ENCODE results near the gene PARD3.
"Not testable (repeated sequence)": the region's sequence is repeated elsewhere in the genome, so short reads cannot be mapped to it uniquely, and the experiment has no call there.

Gene PARD3

DNA sequence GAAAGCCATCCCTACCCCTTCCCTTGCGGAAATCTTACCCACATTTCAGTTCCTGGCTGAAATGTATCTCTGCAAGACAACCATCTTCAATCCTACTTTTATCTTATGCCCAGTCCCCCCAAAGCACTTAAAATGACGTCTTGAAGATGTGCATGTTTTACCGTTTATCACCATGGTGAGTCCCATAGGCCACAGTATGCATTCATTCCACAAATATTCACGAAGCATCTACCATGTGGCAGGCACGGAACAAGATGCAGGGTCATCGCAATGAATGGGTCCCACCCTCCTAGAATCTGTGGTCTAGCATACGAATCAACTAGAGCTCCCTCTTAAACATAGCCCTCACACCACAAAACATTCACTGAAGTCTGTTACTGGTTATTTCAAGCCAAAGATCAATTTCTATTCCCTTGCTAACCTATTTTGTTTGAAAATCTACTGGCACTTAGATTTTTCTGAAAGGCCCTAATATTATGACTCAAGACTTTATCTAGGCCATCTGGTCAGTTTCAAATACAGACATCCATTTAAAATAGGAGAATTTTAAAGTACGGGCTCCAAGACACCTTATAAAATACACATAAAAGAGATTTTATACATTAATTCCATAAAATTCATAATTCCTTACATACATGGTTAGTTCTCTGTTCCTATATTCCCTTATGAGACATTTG lies 99.4 kb downstream of the PARD3 start:
- no peak for DNase-seq (ENCODE audit: low spot score)

DNA sequence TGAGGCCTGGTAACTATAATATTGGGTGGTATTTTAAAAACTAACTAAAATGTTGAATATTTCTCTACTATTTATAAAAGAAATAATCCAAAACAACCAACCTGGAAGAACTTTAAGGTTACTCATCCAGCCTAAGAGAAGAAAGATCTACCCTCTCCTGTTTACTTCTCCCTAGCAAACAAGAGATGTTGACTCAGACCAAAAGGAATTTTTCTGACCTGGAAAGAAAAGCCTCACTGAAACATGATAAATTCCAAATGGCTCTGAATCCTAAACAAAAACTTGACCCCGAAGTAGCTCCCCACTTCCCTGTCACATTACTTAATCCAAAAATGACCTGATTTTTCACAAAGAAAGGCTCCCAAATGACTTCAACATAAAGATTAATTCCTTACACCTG lies 101.2 kb downstream of the PARD3 start:
- DNase-seq (ENCODE audit: low spot score) = no peak

- no peak for DNase-seq (ENCODE audit: low spot score)
Observed at GRCh38 chr10:34711500-34711899, 103.6 kb downstream of the PARD3 start.

GRCh38 chr10:34710391-34710751 lies 104.7 kb downstream of the PARD3 start:
- DNase-seq (ENCODE audit: low spot score) = no peak

GRCh38 chr10:34709637-34710390 lies 105.3 kb downstream of the PARD3 start:
- no peak for DNase-seq (ENCODE audit: low spot score)

GRCh38 chr10:34707656-34708055 lies 107.4 kb downstream of the PARD3 start:
- DNase-seq (ENCODE audit: low spot score) = no peak

DNA sequence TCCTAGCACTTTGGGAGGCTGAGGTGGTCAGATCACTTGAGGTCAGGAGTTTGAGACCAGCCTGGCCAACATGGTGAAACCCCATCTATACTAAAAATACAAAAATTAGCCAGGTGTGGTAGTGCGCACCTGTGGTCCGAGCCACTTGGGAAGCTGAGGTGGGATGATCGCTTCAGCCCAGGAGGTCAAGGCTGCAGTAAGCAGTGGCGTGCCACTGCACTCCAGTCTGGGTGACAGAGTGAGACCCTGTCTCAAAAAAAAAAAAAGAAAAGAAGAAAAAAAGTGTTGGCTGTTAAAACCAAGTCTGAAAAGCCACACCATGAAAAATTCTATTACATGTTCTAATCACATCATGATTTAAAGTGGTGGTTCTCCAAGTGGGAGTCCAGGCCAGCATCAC lies 108.1 kb downstream of the PARD3 start:
- DNase-seq (ENCODE audit: low spot score) = not testable (repeated sequence)

- DNase-seq (ENCODE audit: low spot score) = no peak
Observed at GRCh38 chr10:34706147-34706546, 108.9 kb downstream of the PARD3 start.

- DNase-seq (ENCODE audit: low spot score) = no peak
Observed at GRCh38 chr10:34705563-34705962, 109.5 kb downstream of the PARD3 start.

DNA sequence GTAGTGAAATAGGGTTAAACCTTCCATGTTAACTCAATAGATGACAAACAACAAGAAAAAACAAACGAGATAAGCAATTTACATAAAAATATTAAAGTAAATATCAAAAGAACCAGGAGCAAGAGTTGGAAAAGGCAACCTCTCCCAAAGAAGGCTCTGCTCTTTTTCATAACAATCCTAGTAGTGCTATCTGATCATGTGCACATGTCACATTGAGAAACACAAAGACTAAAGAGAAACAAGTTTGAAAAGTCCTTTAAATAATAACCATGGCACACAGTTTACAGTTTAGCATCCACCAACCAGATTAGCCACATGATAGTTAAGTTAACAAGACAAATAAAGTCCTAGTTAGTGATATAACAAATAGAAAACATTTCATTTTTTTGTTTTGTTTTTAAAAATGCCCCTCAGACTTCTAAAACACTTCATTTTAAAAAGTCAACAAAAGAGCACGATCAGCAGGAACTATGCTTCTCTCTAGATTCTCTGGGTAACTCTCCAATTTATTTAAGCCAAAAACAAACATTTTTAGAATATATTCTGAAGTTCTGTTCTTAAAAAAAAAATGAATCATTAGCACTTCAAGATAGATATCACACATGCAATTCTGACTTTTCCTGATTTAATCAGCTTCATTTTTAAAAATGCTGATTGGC lies 110.4 kb downstream of the PARD3 start:
- no peak for DNase-seq (ENCODE audit: low spot score)

DNA sequence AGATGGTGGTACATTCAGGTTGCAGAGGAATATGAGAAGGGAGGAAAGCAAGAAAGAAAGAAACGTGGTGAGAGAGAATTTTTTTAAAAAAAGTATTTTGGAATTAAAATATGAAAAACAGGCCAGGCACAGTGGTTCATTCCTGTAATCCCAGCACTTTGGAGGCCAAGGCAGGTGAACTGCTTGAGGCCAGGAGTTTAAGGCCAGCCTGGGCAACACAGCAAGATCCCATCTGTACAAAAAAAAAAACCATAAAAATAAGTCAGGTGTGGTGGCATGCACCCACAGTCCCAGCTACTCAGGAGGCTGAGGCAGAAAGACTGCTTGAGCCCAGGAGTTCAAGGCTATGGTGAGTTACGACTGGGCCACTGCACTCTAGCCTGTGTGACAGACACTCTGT lies 112.1 kb downstream of the PARD3 start:
- DNase-seq (ENCODE audit: low spot score) = no peak

DNA sequence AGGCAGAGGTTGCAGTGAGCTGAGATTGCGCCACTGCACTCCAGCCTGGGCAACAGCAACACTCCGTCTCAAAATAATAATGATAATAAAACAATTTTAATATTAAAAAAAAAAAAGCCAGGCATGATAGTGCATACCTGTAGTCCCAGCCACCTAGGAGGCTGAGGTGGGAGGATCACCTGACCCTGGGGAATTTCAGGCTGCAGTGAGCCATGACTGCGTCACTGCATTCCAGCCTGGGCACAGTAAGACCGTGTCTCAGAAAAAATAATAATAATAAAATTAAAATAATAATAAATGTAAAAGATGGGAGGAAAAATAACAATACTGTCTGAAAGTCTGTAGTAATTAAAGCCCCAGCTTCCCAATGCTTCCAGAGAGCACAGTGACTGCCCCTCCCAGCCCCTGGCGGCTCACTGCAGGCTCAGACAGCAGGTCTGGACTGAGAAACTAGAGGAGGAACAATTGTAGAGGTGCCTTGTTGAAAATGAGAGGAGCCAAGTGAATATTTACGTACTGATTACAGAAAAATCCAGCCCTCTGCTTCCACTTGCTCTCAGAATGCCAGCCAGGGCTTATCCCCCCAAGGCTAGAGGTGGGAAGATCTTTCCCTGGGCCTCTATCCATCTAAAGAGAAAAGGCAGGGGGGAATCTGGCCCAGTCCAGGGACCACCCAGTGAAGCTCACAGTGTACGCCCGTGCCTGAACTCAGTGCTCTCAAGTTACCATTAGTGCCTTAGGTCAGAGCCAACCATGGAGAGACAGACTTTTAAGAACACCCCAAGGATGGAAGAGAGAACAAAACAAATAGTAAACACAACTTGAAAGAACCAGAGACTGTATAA lies 112.8 kb downstream of the PARD3 start:
- DNase-seq (ENCODE audit: low spot score) = no peak

DNA sequence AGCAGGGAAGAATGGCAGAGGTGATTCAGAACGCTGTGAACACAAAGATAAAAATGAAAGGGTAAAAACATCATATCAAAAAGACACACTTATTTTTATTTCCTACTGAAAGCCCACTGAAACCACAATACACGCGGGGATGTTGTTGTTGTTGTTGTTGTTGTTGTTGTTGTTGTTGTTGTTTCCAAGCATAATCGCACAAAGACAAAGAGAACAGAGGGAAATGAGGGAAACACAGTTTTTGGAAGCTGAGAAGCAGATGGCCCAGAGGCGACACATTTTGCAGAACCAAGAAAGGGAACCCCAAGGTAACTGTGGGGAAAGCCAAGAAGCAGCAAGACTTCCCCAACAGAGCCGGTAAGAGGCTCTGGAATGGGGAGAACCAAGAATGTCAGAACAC lies 113.9 kb downstream of the PARD3 start:
- no peak for DNase-seq (ENCODE audit: low spot score)

GRCh38 chr10:34700752-34701151 lies 114.3 kb downstream of the PARD3 start:
- not testable (repeated sequence) for DNase-seq (ENCODE audit: low spot score)

- no peak for DNase-seq (ENCODE audit: low spot score)
Observed at GRCh38 chr10:34699904-34700517, 115.1 kb downstream of the PARD3 start.

DNA sequence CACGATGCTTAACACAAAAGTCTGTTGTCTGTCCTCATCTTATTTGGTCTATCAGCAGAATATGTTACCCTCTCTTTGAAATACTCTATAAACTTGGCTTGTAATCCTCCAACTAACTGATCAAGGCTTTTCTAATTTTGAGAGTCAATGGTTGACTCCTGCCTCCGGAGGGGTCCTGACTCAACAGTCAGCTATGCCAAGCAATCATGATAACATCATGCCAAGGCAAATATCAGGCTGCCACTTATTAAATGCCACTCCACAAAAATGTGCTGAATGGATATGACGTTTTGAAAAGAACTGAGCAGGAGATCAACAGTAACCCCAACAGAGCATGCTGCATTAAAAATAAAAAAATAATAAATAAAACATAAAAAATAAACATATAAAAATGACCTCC lies 116.1 kb downstream of the PARD3 start:
- no peak for DNase-seq (ENCODE audit: low spot score)

- no peak for DNase-seq (ENCODE audit: low spot score)
Observed at GRCh38 chr10:34698248-34698831, 116.8 kb downstream of the PARD3 start.

DNA sequence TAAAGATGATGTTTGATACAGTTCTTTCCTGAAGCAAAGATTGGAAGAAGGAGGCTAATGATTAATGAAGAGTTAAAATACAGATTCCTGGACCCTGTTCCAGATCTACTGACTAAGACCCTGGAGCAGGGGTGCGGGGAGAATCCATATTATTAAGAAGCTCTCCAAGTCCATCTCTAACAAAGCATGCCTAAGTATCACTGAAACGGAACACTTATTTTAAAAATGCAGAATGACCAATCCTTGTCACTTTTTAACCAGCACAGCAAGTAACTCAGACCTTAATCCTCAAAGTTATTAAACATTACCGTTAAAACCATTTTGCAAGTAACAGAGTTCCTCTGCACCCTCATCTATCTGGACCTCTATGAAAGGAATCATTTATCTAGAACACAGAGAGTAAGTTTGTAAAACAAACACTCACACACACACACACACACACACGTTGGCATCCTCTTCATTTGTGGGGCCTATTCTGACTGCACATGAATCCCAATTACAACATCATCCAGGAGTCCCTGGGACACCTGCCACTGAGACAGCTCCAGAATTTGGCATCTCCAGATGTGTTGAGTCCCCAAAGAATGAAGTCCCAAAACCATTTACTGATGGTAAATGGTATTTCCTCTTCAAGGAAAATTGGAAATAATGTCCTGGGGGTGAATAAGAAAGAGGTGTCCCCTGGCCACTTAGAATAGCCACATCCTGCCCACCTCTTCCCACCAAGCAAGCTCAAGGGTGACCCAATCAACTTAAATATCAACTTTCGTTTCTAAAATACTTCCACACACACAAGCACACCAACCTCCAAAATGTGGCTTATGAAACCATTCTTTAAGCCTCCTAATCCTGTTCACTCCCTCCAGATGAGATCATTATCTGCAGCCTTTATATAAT lies 117.5 kb downstream of the PARD3 start:
- DNase-seq (ENCODE audit: low spot score) = no peak

GRCh38 chr10:34696423-34696822 lies 118.7 kb downstream of the PARD3 start:
- DNase-seq (ENCODE audit: low spot score) = no peak

DNA sequence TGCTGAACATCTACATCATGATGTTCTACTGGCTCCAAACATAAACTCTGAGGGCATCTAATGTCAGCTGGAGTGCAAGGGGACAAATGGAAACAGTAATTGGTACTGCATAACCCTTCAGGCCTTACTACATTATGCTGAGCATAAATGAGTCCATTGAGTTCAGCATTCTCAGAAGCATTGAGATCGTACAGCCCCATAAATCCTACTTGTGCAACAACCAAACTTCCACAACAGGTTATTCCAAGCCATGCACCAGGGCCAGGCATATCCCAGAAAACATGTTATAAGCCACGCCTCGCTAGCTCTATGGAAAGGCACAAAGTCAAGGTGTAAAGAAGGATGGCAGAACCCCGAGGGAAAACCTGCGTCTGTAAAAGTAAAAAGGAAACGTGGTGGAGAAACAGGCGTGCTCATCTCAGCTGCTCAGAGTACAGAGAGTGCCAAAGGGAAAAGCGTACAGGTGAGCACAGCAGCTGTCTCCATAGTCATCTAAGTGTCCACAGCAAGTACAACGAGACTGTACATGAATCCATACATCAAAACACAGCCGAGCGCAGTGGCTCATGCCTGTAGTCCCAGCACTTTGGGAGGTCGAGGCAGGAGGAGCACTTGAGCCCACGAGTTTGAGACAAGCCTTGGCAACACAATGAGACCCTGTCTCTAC lies 124.6 kb downstream of the PARD3 start:
- no peak for DNase-seq (ENCODE audit: low spot score)

Data from globus pallidus (tissue), 1 donor.